ENCODE results near the gene XPR1. TPM values are rescaled to one million over a fixed set of nuclear protein-coding genes. Genes with fewer than 3 reads are reported as not detected.

The XPR1 gene
- total RNA-seq, 1 donor from 2014 or later: 35.2 TPM

DNA sequence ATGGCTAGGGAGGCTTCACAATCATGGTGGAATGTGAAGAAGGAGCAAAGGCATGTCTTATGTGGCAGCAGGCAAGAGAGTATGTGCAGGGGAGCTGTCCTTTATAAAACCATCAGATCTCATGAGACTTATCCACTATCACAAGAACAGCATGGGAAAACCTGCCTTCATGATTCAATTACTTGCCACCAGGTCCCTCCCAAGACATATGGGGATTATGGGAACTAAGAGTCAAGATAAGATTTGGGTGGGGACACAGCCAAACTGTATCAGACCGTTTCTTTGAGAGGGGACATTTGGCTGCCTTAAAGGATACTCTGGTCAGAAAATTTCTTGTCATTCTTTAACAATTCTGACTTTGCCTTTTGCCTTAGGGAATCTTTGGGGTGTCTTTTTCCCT, 3.2 kb upstream of the XPR1 start:
- no peaks in the 10 kb centered on the region for H3K36me3 ChIP-seq (ENCODE audit: insufficient read depth, low read length)
- no peak for TF ChIP-seq EZH2 (IDR thresholded peaks at IDR 0.05; ENCODE audit: insufficient read depth, low read length)
- no peak for TF ChIP-seq CTCF (IDR thresholded peaks at IDR 0.05; ENCODE audit: insufficient read depth, low read depth, low read length)
- H3K27ac Mint-ChIP-seq (ENCODE audit: unreplicated experiment): peak overlapping the region; percentile 37
- no peak overlapping the region for H3K4me3 Mint-ChIP-seq (ENCODE audit: unreplicated experiment)
- H3K4me1 Mint-ChIP-seq (ENCODE audit: low read depth, unreplicated experiment): peaks cover 9% of the 10 kb centered on the region
- H3K9me3 Mint-ChIP-seq (ENCODE audit: unreplicated experiment): peaks cover 3% of the 10 kb centered on the region
- peaks cover 4% of the 10 kb centered on the region for H3K4me1 ChIP-seq (ENCODE audit: insufficient read depth, low read length)
- no peaks in the 10 kb centered on the region for H3K27me3 Mint-ChIP-seq (ENCODE audit: low read depth, unreplicated experiment)
- H4K20me1 ChIP-seq (ENCODE audit: insufficient read depth, low read length): peaks cover 10% of the 10 kb centered on the region
- H3K27ac ChIP-seq (ENCODE audit: low read depth, low read length): no peak overlapping the region
- FAIRE-seq (no peak), DNase-seq (ENCODE audit: low read depth) (no peak)
- H3K9ac ChIP-seq (ENCODE audit: low read length): no peak overlapping the region
- H3K4me3 ChIP-seq (ENCODE audit: insufficient read depth, low read depth, low read length): no peak overlapping the region
- H3K27me3 ChIP-seq (ENCODE audit: insufficient read depth, low read length): peaks cover 3% of the 10 kb centered on the region
- no peaks in the 10 kb centered on the region for H3K36me3 Mint-ChIP-seq (ENCODE audit: low read depth, unreplicated experiment)
- peaks cover 13% of the 10 kb centered on the region for H3K79me2 ChIP-seq (ENCODE audit: insufficient read depth, low read length)
- H3K9me3 ChIP-seq (ENCODE audit: insufficient read depth, low read depth, low read length): no peaks in the 10 kb centered on the region
- H3K4me2 ChIP-seq (ENCODE audit: low read length): no peak overlapping the region
- H2AFZ ChIP-seq (ENCODE audit: low read depth, low read length): no peak overlapping the region

DNA sequence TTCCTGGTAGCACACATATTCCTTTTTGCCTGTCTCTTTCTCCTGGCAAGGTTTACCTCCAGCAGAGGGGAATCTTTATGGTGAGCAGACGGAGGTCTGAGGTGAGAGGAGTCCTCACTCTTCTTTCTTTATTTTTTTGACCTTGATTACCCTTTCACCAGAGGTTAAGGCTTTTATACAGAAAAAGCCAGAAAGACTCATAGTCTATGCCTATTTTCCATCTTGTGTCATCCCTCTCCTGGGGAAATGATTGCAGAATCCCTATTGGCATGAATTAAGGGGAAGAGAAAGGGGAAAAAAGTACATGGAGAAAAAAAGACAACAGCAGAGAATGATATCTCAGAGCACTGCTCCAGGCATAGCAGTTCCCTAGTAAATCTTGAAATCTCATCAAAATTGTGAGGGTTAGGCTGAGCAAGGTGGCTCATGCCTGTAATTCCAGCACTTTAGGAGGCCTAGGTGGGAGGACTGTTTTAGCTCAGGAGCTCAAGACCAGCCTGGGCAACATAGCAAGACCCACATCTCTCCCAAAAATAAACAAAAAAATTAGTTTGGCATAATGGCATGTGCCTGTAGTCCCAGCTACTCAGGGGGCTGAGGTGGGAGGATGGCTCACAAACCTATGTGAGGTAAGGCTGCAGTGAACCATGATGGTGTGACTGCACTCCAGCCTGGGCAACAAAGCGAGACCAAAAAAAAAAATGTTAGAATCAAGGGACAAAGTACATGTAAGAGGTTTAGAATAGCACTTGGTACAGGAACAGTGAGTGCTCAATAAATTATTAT, 1.2 kb upstream of the XPR1 start:
- Mint-ChIP-seq H3K9me3 (ENCODE audit: unreplicated experiment) (peaks cover 3% of the 10 kb centered on the region), H3K27ac (ENCODE audit: unreplicated experiment) (no peak overlapping the region), H3K27me3 (ENCODE audit: low read depth, unreplicated experiment) (no peaks in the 10 kb centered on the region), H3K4me3 (ENCODE audit: unreplicated experiment) (no peak overlapping the region), H3K36me3 (ENCODE audit: low read depth, unreplicated experiment) (no peaks in the 10 kb centered on the region), H3K4me1 (ENCODE audit: low read depth, unreplicated experiment) (peaks cover 6% of the 10 kb centered on the region)
- TF ChIP-seq EZH2 (IDR thresholded peaks at IDR 0.05; ENCODE audit: insufficient read depth, low read length) (no peak), CTCF (IDR thresholded peaks at IDR 0.05; ENCODE audit: insufficient read depth, low read depth, low read length) (no peak)
- no peak for DNase-seq (ENCODE audit: low read depth)
- peaks cover 4% of the 10 kb centered on the region for H3K4me1 ChIP-seq (ENCODE audit: insufficient read depth, low read length)
- peaks cover 22% of the 10 kb centered on the region for H4K20me1 ChIP-seq (ENCODE audit: insufficient read depth, low read length)
- no peak overlapping the region for H3K4me2 ChIP-seq (ENCODE audit: low read length)
- H3K36me3 ChIP-seq (ENCODE audit: insufficient read depth, low read length): no peaks in the 10 kb centered on the region
- H3K27me3 ChIP-seq (ENCODE audit: insufficient read depth, low read length): peaks cover 3% of the 10 kb centered on the region
- H2AFZ ChIP-seq (ENCODE audit: low read depth, low read length): no peak overlapping the region
- no peak overlapping the region for H3K4me3 ChIP-seq (ENCODE audit: insufficient read depth, low read depth, low read length)
- H3K9me3 ChIP-seq (ENCODE audit: insufficient read depth, low read depth, low read length): no peaks in the 10 kb centered on the region
- no peak overlapping the region for H3K9ac ChIP-seq (ENCODE audit: low read length)
- H3K27ac ChIP-seq (ENCODE audit: low read depth, low read length): no peak overlapping the region
- H3K79me2 ChIP-seq (ENCODE audit: insufficient read depth, low read length): peaks cover 30% of the 10 kb centered on the region
- FAIRE-seq: no peak

DNA sequence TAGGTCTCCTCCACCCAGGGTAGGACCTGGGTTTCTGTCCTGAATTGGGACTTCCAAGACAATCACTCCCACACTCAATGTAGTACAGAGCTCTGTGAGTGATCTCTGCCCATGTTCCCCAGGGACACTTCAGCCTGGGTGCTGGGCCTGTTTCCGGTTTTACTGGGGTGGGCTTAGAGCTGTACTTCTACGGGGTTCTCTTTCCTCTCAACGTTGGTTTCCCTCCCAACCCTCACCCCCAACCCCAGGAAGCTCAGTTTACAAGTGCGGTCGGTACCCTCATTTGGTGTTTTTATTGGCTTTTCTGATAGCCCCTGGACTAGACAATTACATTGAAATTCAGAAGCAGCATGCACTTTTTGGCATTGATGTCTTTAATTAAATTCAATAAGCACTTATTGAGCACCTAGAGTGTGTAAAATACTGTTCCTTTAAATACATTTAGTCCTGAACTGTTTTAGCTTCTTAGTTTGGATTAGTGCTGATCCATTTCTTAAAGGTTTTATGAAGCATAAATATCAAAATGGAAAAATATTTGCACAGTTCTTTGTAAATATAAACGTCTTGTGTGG, 542 bp upstream of the XPR1 start:
- FAIRE-seq (no peak), DNase-seq (ENCODE audit: low read depth) (no peak)
- H3K9me3 ChIP-seq (ENCODE audit: insufficient read depth, low read depth, low read length): no peaks in the 10 kb centered on the region
- H3K4me1 ChIP-seq (ENCODE audit: insufficient read depth, low read length): peaks cover 4% of the 10 kb centered on the region
- Mint-ChIP-seq H3K4me1 (ENCODE audit: low read depth, unreplicated experiment) (peaks cover 6% of the 10 kb centered on the region), H3K27me3 (ENCODE audit: low read depth, unreplicated experiment) (no peaks in the 10 kb centered on the region), H3K36me3 (ENCODE audit: low read depth, unreplicated experiment) (no peaks in the 10 kb centered on the region), H3K9me3 (ENCODE audit: unreplicated experiment) (peaks cover 3% of the 10 kb centered on the region), H3K27ac (ENCODE audit: unreplicated experiment) (peak overlapping the region; percentile 38), H3K4me3 (ENCODE audit: unreplicated experiment) (no peak overlapping the region)
- no peaks in the 10 kb centered on the region for H3K27me3 ChIP-seq (ENCODE audit: insufficient read depth, low read length)
- H3K27ac ChIP-seq (ENCODE audit: low read depth, low read length): no peak overlapping the region
- no peak overlapping the region for H3K4me2 ChIP-seq (ENCODE audit: low read length)
- no peak overlapping the region for H3K9ac ChIP-seq (ENCODE audit: low read length)
- no peak overlapping the region for H3K4me3 ChIP-seq (ENCODE audit: insufficient read depth, low read depth, low read length)
- TF ChIP-seq CTCF (IDR thresholded peaks at IDR 0.05; ENCODE audit: insufficient read depth, low read depth, low read length) (no peak), EZH2 (IDR thresholded peaks at IDR 0.05; ENCODE audit: insufficient read depth, low read length) (no peak)
- H3K79me2 ChIP-seq (ENCODE audit: insufficient read depth, low read length): peaks cover 35% of the 10 kb centered on the region
- H4K20me1 ChIP-seq (ENCODE audit: insufficient read depth, low read length): peaks cover 28% of the 10 kb centered on the region
- no peak overlapping the region for H2AFZ ChIP-seq (ENCODE audit: low read depth, low read length)
- H3K36me3 ChIP-seq (ENCODE audit: insufficient read depth, low read length): no peaks in the 10 kb centered on the region
